ENCODE data around the gene ANKRD1.
"Not testable (repeated sequence)": the region's sequence is repeated elsewhere in the genome, so short reads cannot be mapped to it uniquely, and the experiment has no call there.

The ANKRD1 gene

GRCh38 chr10:90920986-90921666 is at the start of gene ANKRD1:
ANKRD1 (minus strand) TSS chr10:90921087; CDS start chr10:90921027, 60 bp downstream.
- DNase-seq: no peak

- DNase-seq: no peak
Measured at GRCh38 chr10:90969947-90970673, 49.2 kb upstream of the ANKRD1 start.

- DNase-seq: no peak
Measured at GRCh38 chr10:90969121-90969534, 48.2 kb upstream of the ANKRD1 start.

GRCh38 chr10:90968328-90969081 is 47.6 kb upstream of the ANKRD1 start:
- DNase-seq: peak in 2 of 3 experiments; percentile 13 to 57

- no peak for DNase-seq
Measured at GRCh38 chr10:90967865-90968264, 47.0 kb upstream of the ANKRD1 start.

- DNase-seq: no peak
Measured at GRCh38 chr10:90966146-90966545, 45.3 kb upstream of the ANKRD1 start.

- no peak for DNase-seq
Measured at GRCh38 chr10:90965720-90966119, 44.8 kb upstream of the ANKRD1 start.

- no peak for DNase-seq
Measured at GRCh38 chr10:90964781-90965465, 44.0 kb upstream of the ANKRD1 start.

GRCh38 chr10:90963331-90963730 is 42.4 kb upstream of the ANKRD1 start:
- no peak for DNase-seq

GRCh38 chr10:90960355-90960814 is 39.5 kb upstream of the ANKRD1 start:
- DNase-seq: no peak

- no peak for DNase-seq
Measured at GRCh38 chr10:90959826-90960225, 38.9 kb upstream of the ANKRD1 start.

GRCh38 chr10:90958781-90959180 is 37.9 kb upstream of the ANKRD1 start:
- no peak for DNase-seq

- DNase-seq: no peak
Measured at GRCh38 chr10:90947030-90947960, 26.4 kb upstream of the ANKRD1 start.

GRCh38 chr10:90945491-90946070 is 24.7 kb upstream of the ANKRD1 start:
- DNase-seq: no peak

- DNase-seq: no peak
Measured at GRCh38 chr10:90944749-90945148, 23.9 kb upstream of the ANKRD1 start.

- DNase-seq: not testable (repeated sequence)
Measured at GRCh38 chr10:90942980-90943379, 22.1 kb upstream of the ANKRD1 start.

GRCh38 chr10:90939648-90940047 is 18.8 kb upstream of the ANKRD1 start:
- no peak for DNase-seq

- DNase-seq: peak in 1 of 3 experiments; percentile 4
Measured at GRCh38 chr10:90939116-90939515, 18.2 kb upstream of the ANKRD1 start.

- DNase-seq: no peak
Measured at GRCh38 chr10:90937645-90938258, 16.9 kb upstream of the ANKRD1 start.

- DNase-seq: no peak
Measured at GRCh38 chr10:90936276-90936659, 15.4 kb upstream of the ANKRD1 start.

Data from NCI-H1417 (cell line).